GM21825 (cell line): ENCODE results near the gene CSF1.

Experiments
- ATAC-seq: cut with Tn5 transposase; IDR thresholded peaks from one replicate; pipeline ENCODE4 v1.9.1; 2021; ENCODE audit warnings: mild to moderate bottlenecking, moderate library complexity; ENCODE audit not compliant: unreplicated experiment

The CSF1 gene

GRCh38 chr1:109975718-109976117 lies 65.1 kb downstream of the CSF1 start:
- no peak for ATAC-seq

GRCh38 chr1:109976762-109977161 lies 66.1 kb downstream of the CSF1 start:
- ATAC-seq: no peak

DNA sequence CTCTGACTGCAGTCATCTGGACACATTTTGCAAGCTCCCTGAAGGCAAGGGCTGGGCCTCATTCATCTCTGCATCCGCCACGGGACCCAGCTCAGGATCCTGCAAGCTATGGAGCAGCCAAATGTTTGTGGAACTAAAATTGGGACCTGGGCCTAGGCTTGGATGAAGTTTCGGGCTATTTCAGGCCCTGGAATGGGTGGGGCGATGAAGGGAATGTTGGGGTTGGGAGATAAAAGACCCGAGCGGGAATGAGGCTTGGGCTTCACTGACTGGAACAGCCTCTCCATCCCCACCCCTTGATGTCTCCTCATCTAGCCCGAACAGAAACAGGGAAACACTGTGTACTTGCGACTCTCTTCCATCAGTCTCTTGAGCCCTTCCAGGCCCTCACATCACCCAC lies 66.6 kb downstream of the CSF1 start:
- no peak for ATAC-seq

DNA sequence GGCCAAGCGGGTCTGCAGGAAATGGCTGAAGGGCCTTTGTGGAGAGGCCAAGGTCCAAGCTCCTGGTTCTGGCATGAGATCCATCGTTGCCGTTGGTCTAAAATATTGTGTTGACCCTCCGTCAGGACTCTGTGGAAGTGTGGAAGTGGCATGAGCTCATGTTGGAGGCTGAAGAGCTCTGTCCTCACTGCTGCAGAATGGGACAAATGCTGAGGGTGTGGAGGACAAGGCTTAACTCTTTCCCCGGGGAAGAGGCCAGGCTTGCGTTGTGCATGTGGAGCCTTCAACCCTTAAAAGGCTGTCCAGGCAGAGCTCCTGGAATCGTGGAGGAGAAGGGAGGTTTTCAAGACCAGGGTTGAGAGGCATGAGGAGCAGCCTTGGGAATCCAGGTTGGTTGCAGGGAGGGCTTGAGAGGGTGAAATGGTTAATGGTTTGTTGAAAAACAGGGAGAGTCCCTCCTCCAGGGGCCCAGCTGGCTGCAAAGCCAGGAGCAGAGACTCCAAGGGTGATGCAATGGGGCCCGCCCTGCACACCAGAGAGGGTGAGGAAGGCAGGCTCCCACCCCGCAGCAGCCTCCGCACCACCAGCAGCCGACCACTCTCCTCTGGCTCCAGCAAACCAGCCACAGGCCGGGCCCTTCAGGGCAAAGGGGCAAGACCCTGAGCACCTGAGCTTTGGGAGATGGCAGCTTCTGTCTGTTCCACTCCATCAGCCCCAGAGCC lies 67.2 kb downstream of the CSF1 start:
- ATAC-seq: no peak

GRCh38 chr1:109978761-109979488 lies 68.3 kb downstream of the CSF1 start:
- no peak for ATAC-seq

DNA sequence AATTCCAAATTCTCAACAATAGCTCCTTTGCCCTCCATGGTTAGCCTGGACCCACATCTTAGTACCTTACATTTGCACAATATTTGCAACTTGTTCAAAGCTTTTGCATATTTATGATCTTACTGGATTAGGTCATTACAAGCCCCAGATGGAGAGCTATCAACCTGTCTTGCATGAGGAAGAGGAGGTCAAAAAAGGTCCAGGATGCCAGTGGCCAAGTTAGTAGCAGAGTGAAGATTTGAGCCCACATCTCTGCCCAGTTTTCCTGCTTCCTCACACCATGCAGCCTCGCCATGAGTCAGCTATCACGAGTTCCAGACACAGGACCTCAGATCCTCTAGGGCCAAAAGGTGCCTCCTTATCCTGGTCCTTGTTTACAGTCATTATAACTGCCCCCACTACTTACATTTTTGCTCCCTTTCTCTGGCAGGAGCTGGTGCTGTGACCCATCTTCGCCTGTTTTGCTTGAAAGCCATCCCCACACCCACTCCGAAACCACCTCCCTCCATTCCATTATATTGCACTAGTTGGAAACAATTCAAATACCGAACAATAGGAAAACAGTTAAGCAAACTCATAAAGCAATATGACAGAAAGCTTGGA lies 68.9 kb downstream of the CSF1 start:
- no peak for ATAC-seq
